ENCODE data around the gene DHX34. TPM values are rescaled to one million over a fixed set of nuclear protein-coding genes. Genes with fewer than 3 reads are reported as not detected.

Gene DHX34
- polyA plus RNA-seq, 1 of the 3 experiments (the other 2 are of a cell fraction) = 16.4 TPM

DNA sequence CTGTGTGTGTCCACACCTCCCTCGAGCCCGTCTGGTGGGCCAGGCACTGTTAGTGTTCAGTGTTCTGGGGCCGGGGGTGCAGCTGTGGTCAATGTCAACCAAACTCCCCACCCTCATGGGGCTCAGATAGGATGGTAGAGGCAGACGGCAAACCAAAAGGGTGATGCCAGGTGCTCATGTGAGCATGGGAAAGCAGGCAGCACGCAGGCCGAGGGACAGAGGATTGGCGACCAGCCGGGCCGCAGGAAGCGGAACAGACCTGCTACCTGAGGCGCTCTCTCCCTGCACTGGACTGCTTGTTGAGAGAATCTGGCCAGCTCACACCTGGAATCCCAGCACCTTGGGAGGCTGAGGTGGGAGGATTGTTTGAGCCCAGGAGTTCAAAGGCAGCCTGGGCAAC, 29.1 kb downstream of the DHX34 start:
- no peak overlapping the region for H3K4me2 ChIP-seq
- WGBS (ENCODE audit: low lambda C conversion rate) = 94% methylated on average over 10 of the region's 11 CpGs
- TF ChIP-seq SIN3A (IDR thresholded peaks at IDR 0.05; ENCODE audit: borderline replicate concordance, low read depth, low read length) (no peak), MEF2A (IDR thresholded peaks at IDR 0.05; ENCODE audit: borderline replicate concordance, low read depth) (no peak), CHD2 (IDR thresholded peaks at IDR 0.05; ENCODE audit: low read length, partially characterized antibody) (no peak), PBX3 (IDR thresholded peaks at IDR 0.05) (no peak), FOXJ3 (CRISPR knock-in tag; IDR thresholded peaks at IDR 0.05) (no peak), USF2 (IDR thresholded peaks at IDR 0.05; ENCODE audit: borderline replicate concordance, low read depth, low read length) (no peak), EP300 (IDR thresholded peaks at IDR 0.05; ENCODE audit: borderline replicate concordance in 1 of 2, low read depth in 1 of 2, low read length in 1 of 2) (no peak), TCF12 (IDR thresholded peaks at IDR 0.05) (no peak), RXRA (IDR thresholded peaks at IDR 0.05; ENCODE audit: borderline replicate concordance, low read depth) (no peak), SMC3 (IDR thresholded peaks at IDR 0.05; ENCODE audit: low read depth, low read length) (no peak), TEAD4 (IDR thresholded peaks at IDR 0.05; ENCODE audit: borderline replicate concordance, insufficient read depth) (no peak), REST (IDR thresholded peaks at IDR 0.05; ENCODE audit: low read depth, low read length) (no peak), POLR2AphosphoS5 (IDR thresholded peaks at IDR 0.05; ENCODE audit: low read depth, low read length) (no peak), FOSL2 (IDR thresholded peaks at IDR 0.05; ENCODE audit: borderline replicate concordance, low read depth) (no peak)
- TF ChIP-seq, protein P1, sequence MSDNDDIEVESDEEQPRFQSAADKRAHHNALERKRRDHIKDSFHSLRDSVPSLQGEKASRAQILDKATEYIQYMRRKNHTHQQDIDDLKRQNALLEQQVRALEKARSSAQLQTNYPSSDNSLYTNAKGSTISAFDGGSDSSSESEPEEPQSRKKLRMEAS (IDR thresholded peaks at IDR 0.05; ENCODE audit: low read depth) = no peak
- no peaks in the 10 kb centered on the region for H3K79me2 ChIP-seq (ENCODE audit: insufficient read depth)
- ChIA-PET CTCF (interaction anchor here (1.4 to 1.6 kb wide), 3 partner anchors 13 to 73 kb away, joined by 3 to 5 read pairs (median 5); partner anchors contain the start of gene DHX34), POLR2A (interaction anchor here (0.7 kb wide), 1 partner anchor 36 kb away, joined by 3 read pairs; no protein-coding TSS in a partner anchor)
- no peak overlapping the region for H3K9ac ChIP-seq
- H3K36me3 ChIP-seq (replicated peaks in 1 of 2; ENCODE audit: control insufficient read depth in 1 of 2, insufficient read depth in 2 of 2, low read length in 1 of 2) = peaks cover 4 to 74% of the 10 kb centered on the region in 2 experiments
- no peak overlapping the region for H3K27ac ChIP-seq (ENCODE audit: low read depth in 2 of 2, low read length in 1 of 2)
- no peaks in the 10 kb centered on the region for H3K27me3 ChIP-seq (ENCODE audit: insufficient read depth)
- H2AFZ ChIP-seq (ENCODE audit: low read depth) = no peak overlapping the region
- DNase-seq = no peak
- no peaks in the 10 kb centered on the region for H4K20me1 ChIP-seq (ENCODE audit: insufficient read depth)
- H3K4me3 ChIP-seq (ENCODE audit: low read depth in 2 of 2, low read length in 1 of 2) = no peak overlapping the region
- no peaks in the 10 kb centered on the region for H3K4me1 ChIP-seq (ENCODE audit: control insufficient read depth in 1 of 2, insufficient read depth in 2 of 2, low read depth in 1 of 2, low read length in 1 of 2)
- peaks cover 4% of the 10 kb centered on the region for H3F3A ChIP-seq (replicated peaks; ENCODE audit: insufficient read depth)
- no peaks in the 10 kb centered on the region for H3K9me3 ChIP-seq
- no peaks in the 10 kb centered on the region for H3K9me2 ChIP-seq
